Measurements from ENCODE around the gene STAT3. TPM values are rescaled to one million over a fixed set of nuclear protein-coding genes. Genes with fewer than 3 reads are reported as not detected.
A peak's percentile ranks its signal among the peaks of the same experiment; 100 is the strongest.
"Not testable (repeated sequence)": the region's sequence is repeated elsewhere in the genome, so short reads cannot be mapped to it uniquely, and the experiment has no call there.

Gene STAT3
- 70.4 TPM for polyA plus RNA-seq (ENCODE audit: insufficient read length)

DNA sequence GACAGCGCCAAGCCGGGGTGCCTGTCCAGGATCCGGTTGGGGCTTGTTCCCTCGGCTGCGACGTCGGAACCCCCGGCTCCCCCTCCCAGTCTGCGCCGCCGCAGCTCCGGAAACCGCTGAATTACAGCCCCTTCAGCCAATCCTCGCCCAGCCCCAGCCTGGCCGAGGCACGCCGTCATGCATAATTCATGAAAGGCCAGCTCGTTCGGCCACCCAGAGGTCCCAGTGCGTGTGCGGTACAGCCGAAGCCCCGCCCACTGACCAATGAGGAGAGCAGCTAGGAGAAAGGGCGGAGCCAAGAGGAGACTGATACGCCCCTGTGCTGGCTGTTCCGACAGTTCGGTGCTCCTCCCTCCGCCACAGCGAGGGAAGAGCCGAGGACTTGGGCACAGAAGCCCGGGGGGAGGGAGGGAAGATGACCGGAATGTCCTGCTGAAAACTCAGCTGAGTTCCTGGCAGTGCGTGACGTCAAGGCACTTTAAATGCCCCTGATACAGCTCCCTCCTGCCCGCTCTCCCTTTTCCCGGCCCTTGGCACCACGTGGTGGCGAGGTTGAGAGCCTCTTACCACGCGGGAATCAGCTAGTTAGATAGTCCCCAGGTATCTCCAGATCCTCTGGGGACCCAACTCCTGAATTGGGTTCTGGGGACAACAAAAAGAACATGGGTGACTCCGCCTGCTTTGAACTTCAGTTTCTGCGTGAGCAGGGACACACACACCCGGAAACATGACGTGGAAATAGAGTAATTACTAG is at the start of gene STAT3:
Gene STAT3 (minus strand): TSS at position 62 of the 754 bp plus-strand sequence. CDS start 39,926 bp downstream, outside the sequence.
- peak; percentile 100 for DNase-seq

DNA sequence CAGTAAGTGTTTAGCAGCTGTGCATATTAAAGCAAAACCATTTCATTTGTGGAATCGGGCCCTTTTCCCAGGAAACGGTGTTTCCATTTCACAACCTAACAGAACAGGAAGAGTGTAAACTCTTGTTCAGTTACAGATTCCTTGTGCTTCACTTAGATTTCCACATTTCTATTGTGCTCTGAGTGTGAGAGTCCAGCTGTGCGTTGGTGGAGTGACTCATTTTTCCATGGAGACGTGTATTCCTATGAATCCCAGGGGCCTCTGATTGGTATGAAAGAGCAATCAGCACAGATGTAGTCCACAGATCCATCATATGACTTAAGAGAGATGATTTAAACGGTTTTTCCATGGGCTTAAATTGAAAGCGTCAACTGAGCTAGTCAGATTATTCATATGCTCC is 48.1 kb upstream of the STAT3 start:
- DNase-seq: peak; percentile 88

DNA sequence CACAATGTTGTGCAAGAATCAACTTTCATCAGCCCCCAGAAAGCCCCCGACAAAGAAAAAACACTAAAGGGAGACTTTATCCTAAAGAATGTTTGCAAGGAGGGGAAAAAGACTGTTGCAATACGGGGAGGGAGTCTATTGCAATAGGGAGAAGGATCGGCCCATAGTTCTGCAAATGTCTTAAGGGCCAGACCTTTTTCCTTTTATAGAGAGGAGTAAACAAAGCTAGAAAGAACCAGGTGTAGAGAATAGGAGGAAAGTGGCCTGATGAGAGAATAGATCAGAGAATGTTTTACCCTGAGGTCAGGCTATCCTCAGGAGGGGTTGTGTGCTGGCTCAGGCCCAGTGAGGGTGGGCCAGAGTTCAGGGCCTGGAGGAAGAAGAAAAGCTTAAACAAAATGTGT is 43.5 kb upstream of the STAT3 start:
- no peak for DNase-seq

DNA sequence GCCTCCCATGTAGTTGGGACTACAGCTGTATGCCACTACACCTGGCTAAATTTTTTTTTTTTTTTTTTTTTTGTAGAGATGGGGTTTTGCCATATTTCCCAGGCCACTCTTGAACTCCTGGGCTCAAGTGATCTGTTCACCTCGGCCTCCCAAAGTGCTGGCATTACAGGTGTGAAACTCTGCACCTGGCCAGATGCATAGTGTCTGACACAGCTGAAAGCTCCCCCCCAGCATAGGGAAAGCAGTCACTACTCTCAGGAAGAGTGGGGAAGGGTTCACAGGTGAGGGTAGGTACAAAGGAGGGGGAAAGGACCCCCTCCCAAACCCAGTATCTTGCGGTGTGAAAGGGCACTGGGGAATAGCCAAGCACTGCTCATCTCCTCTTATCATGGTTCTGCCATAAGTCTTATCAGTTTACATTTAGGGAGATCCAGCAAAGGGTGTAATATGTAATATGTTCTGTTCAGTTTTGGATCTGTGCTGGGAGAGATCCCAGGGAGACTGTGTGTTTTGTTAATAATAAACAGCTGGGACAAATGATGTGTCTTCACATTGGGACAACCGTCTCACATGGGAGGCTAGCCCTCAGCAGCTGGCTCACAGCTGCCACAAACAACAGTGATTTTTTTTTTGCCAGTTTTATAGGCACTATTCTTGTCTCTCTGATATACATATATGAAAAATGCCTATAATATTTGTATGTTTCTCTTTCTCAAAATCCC is 41.6 kb upstream of the STAT3 start:
- DNase-seq: peak; percentile 35

DNA sequence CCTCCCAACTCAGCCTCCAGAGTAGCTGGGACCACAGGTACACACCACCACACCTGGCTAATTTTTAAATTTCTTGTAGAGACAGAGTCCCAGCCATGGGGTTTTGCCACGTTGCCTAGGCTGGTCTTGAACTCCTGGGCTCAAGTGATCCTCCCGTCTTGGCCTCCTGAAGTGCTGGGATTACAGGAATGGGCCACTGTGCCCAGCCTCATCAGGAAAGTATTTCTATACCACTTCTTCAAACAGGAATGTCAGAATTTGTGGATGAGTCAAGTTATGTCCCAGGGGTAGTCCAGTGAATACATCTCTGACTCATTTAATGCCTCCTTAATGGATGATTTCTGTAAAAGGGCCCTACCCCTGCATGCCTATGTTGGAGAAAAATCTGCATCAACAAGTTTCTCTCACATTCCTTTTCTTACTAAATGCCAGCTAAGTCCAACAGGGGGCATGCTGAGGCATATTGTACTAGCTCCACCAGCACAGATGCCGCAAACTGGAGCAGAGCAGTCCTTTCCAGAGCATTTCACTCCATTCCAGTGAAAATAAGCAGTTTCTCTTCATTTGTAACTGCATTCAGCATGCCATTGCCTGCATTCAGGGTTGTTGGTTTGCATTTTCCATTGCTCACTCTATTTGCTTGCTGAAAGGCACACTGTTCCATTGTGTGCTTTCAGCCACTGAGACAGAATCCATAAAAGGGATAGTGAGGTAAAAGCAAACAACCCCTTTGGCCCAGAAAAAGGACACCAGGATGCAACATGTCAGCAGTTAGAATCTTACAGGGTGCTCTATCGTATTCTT is 40.1 kb upstream of the STAT3 start:
- peak; percentile 69 for DNase-seq

DNA sequence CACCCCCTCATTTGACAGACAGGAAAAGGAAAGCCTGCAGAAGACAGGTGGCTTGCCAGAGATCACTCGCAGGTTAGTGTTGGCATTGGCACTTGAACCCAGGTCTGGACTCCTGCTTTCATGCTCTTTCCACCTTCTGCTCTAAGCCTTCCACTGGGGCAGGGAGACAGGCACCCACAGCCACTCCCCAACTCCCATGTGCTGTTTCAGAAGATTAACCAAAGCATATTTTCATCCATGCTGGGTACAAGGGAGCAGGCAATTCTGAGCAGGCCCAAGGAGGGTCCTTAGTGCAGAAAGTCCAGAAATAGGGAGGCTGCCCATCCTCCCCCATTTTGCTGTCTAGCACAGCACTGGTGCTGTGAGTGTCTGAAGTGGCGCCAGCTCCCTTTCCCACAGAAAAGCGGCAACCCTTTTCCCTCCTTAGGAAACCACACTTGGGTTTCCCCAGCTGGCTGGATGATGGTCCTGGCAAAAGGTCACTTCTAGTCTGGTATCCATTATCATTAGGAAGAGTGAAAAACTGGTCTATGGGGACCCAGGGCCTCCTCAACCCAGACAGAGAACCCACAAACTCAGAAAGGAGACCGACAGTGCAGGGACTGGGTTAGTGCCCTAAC is 36.9 kb upstream of the STAT3 start:
- no peak for DNase-seq

DNA sequence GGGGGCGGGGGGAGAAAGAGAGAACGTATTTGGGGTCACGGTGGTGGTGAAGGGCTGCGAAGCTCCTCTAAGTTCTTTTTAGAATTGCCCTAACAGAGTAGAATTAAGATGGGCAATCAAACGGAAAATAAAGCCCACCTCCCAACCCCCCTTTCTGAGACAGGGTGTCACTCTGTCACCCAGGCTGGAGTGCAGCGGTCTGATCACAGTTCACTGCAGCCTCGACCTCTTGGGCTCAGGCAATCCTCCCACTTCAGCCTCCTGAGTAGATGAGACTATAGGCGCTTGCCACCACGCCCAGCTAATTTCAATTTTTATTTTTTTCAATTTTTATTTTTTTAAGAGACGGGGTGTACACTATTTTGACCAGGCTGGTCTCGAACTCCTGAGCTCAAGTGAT is 35.5 kb upstream of the STAT3 start:
- DNase-seq: no peak

DNA sequence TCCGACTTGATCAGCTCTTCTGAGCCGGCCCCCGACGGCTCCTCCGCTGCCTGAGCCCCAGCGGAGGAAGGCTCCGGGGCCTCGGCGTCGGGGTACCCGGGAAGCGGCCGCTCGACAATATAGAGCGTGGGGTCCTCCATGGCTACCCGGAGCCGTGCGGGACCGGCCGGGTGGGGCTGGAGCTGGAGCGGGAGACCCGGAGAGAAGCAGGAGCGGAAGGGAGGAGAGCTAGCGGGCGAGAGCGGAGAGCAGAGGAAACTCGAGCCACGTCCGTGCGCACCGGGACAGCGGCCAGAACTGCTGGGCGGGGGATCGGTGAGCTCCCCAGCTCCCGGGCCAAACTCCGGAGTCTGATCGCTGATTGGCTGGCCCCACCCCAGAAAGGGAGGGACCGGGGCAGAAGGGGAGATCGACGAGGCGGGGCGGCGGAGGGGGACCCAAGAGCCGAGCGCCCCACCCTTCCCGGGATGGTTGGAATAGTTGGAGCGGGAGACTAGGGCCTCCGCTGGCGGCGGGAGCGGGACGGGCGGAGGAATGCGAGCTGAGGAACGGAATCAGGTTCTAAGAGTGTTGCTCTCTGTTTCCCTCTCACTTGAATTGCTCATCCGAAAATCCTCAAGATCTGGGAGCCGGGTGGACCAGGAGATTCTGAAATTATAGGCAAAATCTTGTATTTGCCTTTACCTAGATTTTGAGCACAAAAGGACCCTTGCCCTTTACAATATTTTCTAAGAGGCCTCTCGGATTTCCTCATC is 34.9 kb upstream of the STAT3 start, which contains the start of gene CAVIN1:
Gene CAVIN1 (minus strand): TSS at position 299 of the 755 bp plus-strand sequence. CDS start 159 bp downstream, at position 140.
- DNase-seq: peak; percentile 100

DNA sequence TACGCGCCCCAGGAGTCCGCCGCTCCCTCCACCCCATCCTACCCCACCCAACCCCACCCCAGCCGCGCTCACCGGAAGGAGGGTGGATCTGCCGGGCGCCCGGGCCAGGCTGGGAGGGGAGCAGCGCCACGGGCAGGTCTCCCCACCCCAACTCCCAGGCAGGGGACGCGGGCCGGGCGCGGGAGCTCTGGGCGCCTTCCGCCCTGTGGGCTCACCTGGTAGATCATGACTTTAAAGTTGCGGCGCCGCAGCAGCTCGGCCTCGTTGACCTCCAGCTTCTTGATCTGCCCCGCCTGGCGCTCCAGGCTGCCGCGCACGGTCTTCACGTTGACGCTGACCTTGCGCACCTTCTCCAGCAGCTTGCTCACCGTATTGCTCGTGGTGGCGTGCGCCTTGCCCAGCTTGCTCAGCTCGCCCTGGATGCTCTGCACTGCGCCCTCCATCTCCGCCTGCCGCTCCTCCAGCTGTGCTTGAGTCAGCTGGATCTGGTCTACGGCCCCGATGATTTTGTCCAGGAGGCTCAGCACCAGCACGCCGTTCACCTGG is 34.2 kb upstream of the STAT3 start:
- no peak for DNase-seq

DNA sequence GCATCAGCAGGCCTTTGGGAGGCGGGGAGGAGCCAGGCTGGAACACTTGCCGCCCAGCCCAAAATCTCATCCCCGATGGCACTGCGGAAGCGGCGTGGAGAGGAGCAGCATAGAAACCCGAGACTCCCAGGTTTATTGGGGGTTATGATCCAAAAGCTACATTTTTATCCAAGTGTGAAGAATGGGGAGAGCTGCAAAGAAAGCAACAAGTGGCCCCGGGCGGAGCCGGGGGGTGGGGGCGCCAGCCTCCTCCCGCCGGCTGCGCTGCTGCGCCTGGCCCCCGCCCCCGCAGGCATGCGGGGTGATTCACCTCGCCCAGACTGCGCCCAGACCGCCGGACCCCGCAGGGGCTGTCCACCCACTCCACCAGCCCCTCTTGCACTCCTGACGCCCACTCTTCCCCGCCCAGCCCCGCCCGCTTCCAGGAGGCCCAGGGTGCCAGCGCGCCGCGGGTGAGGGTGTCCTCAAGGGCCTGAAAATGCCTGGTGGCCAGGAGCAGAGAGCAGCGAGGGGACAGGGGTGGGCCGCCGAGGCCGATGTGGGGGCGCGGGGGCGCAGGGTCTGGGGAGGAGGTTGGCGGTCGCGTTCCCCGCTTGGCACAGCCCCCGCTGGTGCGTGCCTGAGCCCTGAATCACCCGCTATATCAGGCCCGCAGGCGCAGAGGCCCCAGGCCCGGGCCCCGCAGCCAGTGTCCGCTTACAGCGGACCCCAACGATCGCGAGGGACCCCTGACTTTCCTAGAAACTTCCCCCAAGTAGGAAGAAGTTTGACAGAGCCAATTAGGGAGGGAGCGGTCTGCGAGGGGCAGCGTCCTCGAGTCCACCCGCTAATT is 33.5 kb upstream of the STAT3 start:
- peak; percentile 49 for DNase-seq

DNA sequence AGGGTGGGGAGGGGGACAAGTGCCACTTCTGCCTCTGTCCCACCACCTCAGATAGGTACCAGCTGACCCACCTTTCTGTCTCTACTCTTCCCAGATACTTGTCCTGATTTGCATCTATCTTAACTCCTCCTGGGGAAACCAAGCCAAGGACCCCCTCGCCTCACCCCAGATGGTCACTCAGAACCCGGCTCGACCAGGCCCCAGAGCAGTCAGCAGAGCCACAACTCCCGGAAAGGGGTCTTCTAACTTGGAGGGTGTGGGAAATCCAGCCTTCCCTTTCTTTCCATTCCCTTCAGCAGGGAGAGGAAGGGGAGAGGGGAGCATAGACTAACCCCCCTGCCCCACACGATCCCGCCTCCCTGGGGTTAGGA is 32.9 kb upstream of the STAT3 start:
- no peak for DNase-seq

DNA sequence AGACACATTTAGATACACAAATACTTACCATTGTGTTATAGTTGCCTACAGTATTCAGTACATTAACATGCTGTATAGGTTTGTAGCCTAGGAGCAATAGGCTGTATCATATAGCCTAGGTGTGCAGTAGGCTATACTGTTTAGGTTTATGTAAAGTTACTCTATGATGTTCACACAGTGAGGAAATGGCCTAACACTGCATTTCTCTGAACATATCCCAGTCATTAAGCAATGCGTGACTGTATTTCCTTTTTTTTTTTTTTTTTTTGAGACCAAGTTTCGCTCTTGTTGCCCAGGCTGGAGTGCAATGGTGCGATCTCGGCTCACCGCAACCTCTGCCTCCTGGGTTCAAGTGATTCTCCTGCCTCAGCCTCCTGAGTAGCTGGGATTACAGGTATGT is 29.7 kb upstream of the STAT3 start:
- DNase-seq: not testable (repeated sequence)

DNA sequence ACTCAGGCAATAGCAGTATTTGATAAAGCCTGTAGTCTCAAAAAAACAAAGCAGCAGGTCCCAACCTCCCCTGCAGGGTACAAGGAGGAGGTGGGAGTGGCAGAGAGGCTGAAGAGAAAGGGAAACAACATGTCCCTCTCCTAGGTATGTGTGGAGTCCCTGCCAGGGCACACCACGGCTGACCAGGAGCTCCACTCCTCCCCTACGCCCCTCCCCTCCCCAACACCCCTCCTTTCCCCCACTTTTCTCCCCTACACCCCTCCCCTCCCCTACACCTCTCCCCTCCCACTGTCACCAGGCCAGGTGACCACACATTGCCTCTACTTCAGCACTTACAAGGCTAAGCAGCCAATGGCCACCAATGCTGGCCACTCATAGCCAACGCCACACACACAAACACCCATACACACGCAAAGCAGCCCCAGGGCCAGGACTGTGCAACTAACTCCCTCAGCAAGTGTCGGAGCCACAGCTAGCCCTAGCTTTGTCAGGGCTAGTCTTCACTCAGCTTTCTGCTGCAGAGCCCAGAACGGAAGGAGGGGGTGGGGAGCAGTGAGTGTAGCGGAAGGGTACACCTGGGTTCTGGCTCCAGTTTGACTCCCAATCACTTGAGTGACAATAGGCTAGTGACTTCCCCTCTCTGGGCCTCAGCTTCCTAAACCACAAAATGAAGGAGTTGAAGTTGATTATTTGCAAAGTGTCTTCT is 26.6 kb upstream of the STAT3 start:
- no peak for DNase-seq

DNA sequence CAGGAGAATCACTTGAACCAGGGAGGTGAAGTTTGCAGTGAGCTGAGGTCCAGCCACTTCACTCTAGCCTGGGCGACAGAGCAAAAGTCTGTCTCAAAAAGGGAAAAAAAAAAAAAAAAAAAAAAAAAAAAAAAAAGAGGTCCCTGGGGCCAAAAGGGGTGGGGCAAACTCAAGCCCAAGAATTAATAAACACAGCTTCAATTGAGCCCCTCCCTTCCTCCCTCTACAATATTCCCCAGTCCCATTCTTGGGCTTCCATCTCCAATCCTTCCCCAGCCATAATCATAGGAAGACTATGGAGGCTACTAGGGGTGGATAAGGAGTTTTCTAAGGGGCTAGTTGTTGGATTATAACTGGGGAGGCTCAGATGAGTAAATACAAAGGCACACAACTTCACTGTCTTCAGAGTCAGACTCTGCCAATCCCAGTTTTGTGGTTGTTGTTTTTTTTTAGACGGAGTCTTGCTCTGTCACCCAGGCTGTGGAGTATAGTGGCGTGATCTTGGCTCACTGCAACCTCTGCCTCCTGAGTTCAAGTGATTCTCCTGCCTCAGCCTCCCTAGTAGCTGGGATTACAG is 25.3 kb upstream of the STAT3 start:
- DNase-seq: no peak

DNA sequence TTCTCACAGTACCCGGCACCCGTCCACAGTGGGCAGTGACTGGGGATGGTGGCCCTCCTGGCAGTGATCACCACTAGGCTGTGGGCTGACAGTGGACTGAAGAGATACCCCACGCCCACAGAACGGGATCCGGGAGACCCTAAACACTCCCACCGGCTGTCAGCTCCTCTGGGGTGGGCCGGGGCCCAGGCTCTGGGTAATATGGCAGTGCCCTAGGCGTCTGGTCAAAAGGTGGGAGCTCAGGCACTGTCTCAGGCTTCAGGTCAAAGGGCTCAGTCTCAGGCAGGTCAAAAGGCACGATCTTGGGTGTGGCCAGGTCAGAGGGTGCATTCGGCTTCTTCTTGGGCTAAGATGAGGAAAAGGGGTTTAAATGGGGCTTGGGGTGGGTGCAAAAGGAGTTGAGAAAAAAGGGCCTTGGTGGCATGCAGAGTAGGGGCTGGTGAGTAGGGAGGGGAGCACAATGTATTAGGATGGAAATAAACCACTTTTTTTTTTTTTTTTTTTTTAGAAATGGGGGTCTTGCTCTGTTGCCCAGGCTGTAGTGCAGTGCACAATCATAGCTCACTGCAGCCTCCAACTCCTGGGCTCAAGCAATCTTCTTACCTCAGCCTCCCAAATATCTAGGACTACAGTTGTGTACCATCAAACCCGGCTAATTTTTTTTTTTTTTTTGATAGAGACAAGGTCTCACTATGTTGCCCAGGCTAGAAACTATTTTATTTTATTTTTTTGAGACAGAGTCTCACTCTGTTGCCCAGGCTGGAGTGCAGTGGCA is 23.9 kb upstream of the STAT3 start:
- no peak for DNase-seq

DNA sequence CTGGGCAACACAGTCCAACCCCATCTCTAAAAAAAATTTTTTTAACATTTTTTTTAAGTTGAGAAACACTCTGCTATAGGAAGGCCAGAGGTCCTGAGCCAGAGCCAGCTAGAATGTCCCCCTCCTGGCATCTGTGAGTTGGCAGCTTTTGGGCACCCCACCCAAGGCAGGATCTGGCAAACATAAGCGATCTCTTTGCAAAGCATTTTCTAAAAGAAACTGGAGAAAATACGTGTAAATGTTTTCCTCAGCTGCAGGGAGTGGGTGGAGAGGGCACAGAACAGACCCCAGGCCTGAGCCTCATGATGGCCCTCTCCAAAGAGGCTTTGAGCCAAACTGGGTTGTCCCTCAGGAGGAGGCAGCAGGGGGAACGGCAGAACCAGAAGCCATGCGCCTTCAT is 23.1 kb upstream of the STAT3 start:
- no peak for DNase-seq

DNA sequence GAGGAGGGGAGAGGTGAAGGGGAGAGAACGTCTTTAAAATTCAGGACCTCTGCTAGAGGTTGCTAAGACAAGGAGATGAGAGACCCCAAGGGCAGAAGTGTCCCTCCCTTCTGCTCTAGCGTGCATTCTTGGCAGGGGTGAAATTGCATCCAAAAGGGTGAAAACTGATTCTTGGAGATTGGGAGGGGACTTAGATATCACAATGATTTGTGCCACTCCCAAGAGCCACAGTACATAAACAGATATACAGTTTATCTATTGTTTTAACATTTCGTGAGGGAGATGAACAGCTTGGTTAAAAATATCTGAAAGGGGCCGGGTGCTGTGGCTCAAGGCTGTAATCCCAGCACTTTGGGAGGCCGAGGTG is 22.1 kb upstream of the STAT3 start:
- DNase-seq: no peak

DNA sequence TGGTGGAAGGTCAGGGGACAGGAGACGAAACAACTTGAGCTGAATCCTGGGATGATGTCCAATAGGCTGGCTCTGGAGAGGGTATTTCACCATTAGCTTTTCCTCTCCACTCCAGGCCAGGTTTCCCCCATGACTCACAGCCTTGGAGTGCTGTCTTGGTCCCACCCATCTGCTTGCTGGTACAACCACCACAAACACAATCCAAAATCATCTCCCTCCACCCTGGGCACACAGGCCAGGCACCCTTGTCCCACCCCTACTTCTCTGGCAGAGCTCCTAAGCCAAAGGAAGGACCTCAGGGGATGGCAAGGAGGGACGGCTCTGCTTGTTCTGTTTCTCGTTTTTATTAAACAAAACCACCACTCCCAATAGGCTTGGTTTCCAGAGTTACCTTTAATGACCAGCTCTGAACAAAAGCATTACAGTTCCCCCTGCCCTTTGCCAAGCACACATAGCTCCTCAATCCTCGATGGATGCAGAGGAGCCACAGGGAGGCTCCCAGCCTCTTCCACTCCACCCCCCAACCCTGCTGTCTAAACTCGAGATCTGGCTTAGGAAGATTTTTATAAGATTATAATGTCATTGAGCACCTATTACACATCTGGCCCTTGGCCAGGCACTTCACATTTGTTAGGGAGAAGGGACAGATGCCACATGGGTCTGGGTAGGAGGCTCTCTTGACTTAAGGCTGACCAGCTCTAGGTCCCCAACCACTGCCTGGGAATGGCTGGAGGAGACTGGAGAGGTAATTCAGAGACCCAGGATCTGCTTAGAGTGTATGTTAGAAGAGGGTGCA is 21.5 kb upstream of the STAT3 start:
- DNase-seq: peak; percentile 60
